A673 (cell line): ENCODE measurements around the gene FBXL19.

Experiments
- CTCF ChIP-seq: fragments of 300-800, 200-600 bp; sonication (generic); conservative IDR thresholded peaks from 2 replicates; pipeline ENCODE4 v1.5.1; 2017; ENCODE audit warnings: low read depth, mild to moderate bottlenecking, antibody characterized with exemption, low read length, moderate library complexity, mixed read lengths
- EZH2 ChIP-seq: fragments of 200-600 bp; sonication (generic); IDR thresholded peaks from 2 replicates; pipeline ENCODE4 v1.6.1; 2017; ENCODE audit warnings: borderline replicate concordance, low read depth, mild to moderate bottlenecking, mixed read lengths, antibody characterized with exemption, low read length; ENCODE audit not compliant: poor library complexity, severe bottlenecking

- TF ChIP-seq EZH2 (no peak), CTCF (no peak)
Measured at GRCh38 chr16:30900588-30900987, 22.8 kb upstream of the FBXL19 start.
